Thyroid gland (tissue), 4 donors: Measurements from ENCODE around the gene IPPK. TPM values are rescaled to one million over a fixed set of nuclear protein-coding genes. Genes with fewer than 3 reads are reported as not detected.

Source experiments
- DNase-seq, 2 donors: peaks; one replicate each; pipeline ENCODE4 v3.0.0-alpha.2; 2019
- H3K27ac ChIP-seq, 3 donors: fragments of 200-600 bp; sonication (generic); 1 replicate in 2 of 3; 2 replicates in 1 of 3; pipeline ENCODE4 v1.5.1; 2016 to 2019; ENCODE audit warnings: mild to moderate bottlenecking in 1 of 3, moderate library complexity in 1 of 3
- H3K27me3 ChIP-seq: fragments of 200-600 bp; sonication (generic); one replicate; pipeline ENCODE4 v1.5.1; 2019
- H3K36me3 ChIP-seq, 2 donors: fragments of 200-600 bp; sonication (generic); one replicate each; pipeline ENCODE4 v1.5.1; 2016 to 2019
- H3K4me1 ChIP-seq, 2 donors: fragments of 200-600 bp; sonication (generic); one replicate each; pipeline ENCODE4 v1.5.1; 2017 to 2019
- H3K4me3 ChIP-seq, 3 donors: fragments of 200-600 bp; sonication (generic); replicated peaks in 1 of 3; 1 replicate in 2 of 3; 2 replicates in 1 of 3; pipeline ENCODE4 v1.5.1; 2016; ENCODE audit warnings: mild to moderate bottlenecking in 1 of 3
- H3K9me3 ChIP-seq: fragments of 200-600 bp; sonication (generic); one replicate; pipeline ENCODE4 v1.5.1; 2017
- POLR2A ChIP-seq, 2 donors: fragments of 450-650 bp; IDR thresholded peaks; one replicate each; pipeline ENCODE4 v1.6.1; 2017; ENCODE audit warnings: antibody characterized with exemption in 2 of 2, mild to moderate bottlenecking in 2 of 2, moderate library complexity in 1 of 2
- WGBS, 2 donors: methylation state at CpG; one replicate each; pipeline ENCODE4 v1.1.5; 2017; 5-methylcytosine and 5-hydroxymethylcytosine counted together
- intact Hi-C: fragments of 100-400 bp; cut with DNase I; formaldehyde crosslinking; loops from one replicate; pipeline ENCODE4 v1.15.1; 2023
- total RNA-seq, 4 donors: library from RNA; depleted of rRNA; stranded (reverse); fragments of >200 nt; gene quantifications; one replicate each; pipeline ENCODE4 v1.2.3, GENCODE V29; 2016
- TF ChIP-seq, protein P1 (sequence below), 6 experiments: fragments of 200-600 bp in 3 of 6; fragments of 450-650 bp in 3 of 6; sonication (generic) in 3 of 6; IDR thresholded peaks; one replicate each; pipeline ENCODE4 v1.5.1; 2016 to 2019; ENCODE audit warnings: antibody characterized with exemption in 6 of 6, mild to moderate bottlenecking in 2 of 6, inconsistent platforms in 1 of 6, moderate library complexity in 1 of 6

The IPPK gene
- total RNA-seq, 4 donors from 2014 or later = 6.3 to 12.2 (median 10.2) TPM

DNA sequence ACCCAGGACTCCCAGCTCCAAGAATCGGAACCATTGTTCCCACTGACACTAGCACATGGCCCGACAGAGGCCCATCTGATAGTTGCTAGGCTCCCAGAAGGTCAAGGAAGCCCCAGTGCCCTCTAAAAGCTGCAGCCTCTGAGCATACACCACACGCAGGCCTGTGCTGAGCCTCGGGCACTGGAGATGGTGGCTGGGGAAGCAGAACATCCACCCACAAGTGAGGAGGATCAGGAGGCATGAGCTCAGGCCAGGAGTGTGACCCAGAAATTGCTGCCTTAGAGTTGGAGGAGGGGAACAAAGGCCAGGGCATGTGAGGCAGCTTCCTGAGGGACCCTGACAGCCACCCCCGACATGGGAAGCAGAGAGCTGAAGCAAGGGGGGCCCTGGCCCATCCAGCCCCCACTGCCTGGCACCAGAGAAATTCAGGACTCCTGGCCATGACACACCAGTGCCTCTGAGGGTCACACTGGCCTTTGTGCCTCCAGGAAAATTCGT lies 21.4 kb downstream of the IPPK start:
- TF ChIP-seq POLR2A (IDR thresholded peaks at IDR 0.05) = no peak
- TF ChIP-seq, protein P1, sequence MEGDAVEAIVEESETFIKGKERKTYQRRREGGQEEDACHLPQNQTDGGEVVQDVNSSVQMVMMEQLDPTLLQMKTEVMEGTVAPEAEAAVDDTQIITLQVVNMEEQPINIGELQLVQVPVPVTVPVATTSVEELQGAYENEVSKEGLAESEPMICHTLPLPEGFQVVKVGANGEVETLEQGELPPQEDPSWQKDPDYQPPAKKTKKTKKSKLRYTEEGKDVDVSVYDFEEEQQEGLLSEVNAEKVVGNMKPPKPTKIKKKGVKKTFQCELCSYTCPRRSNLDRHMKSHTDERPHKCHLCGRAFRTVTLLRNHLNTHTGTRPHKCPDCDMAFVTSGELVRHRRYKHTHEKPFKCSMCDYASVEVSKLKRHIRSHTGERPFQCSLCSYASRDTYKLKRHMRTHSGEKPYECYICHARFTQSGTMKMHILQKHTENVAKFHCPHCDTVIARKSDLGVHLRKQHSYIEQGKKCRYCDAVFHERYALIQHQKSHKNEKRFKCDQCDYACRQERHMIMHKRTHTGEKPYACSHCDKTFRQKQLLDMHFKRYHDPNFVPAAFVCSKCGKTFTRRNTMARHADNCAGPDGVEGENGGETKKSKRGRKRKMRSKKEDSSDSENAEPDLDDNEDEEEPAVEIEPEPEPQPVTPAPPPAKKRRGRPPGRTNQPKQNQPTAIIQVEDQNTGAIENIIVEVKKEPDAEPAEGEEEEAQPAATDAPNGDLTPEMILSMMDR (IDR thresholded peaks at IDR 0.05) = no peak
- no peaks in the 10 kb centered on the region for H3K9me3 ChIP-seq
- no peak overlapping the region for H3K27ac ChIP-seq
- no peak overlapping the region for H3K4me3 ChIP-seq
- no peaks in the 10 kb centered on the region for H3K27me3 ChIP-seq
- 78 to 83% methylated on average over 5 of the region's 6 CpGs for WGBS, 2 donors
- intact Hi-C loops = no loop called here
- no peaks in the 10 kb centered on the region for H3K4me1 ChIP-seq
- no peak for DNase-seq
- H3K36me3 ChIP-seq = peaks cover 34 to 43% of the 10 kb centered on the region in 2 donors

DNA sequence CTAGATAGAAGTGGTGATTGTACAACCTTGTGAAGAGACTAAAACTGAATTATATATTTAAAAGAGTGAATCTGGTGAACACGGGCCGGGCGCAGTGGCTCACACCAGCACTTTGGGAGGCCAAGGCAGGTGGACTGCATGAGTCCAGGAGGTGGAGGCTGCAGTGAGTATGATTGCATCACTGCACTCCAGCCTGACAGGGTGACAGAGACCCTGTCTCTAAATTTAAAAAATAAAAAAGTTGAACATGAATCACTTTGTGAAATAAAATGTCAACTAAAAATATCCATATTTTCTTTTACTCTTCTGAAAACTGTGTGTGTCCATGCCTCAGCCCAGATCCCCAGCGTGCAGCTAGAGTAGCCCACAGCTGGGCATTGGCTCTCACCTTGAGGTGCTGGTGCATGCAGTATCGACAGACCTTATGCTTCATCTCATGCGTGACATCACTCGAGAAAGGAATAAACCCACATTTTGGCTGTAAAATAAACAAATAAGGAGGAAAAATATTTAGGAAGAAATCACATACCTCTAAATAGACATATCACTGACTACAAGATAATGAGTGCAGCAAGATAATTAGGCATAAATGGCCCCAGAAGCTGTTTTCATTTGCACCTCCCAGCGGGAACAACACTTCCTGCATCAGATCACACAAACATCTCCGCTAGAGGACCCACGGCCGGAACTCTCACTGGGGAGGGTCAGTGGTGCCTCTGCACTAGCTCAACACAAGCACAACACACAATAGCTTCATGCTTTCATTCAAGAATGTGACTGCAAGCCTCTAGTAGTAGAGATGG lies 22.1 kb downstream of the IPPK start:
- 82 to 90% methylated on average over 11 of the region's 11 CpGs for whole genome bisulfite sequencing, 2 donors
- no peak for DNase-seq
- no peaks in the 10 kb centered on the region for H3K9me3 ChIP-seq
- peaks cover 40 to 44% of the 10 kb centered on the region in 2 donors for H3K36me3 ChIP-seq
- no peak overlapping the region for H3K4me3 ChIP-seq
- no peak overlapping the region for H3K27ac ChIP-seq
- TF ChIP-seq POLR2A (IDR thresholded peaks at IDR 0.05) = no peak
- TF ChIP-seq, protein P1 (IDR thresholded peaks at IDR 0.05) = no peak
- no peaks in the 10 kb centered on the region for H3K4me1 ChIP-seq
- no peaks in the 10 kb centered on the region for H3K27me3 ChIP-seq
- intact Hi-C loops = no loop called here

DNA sequence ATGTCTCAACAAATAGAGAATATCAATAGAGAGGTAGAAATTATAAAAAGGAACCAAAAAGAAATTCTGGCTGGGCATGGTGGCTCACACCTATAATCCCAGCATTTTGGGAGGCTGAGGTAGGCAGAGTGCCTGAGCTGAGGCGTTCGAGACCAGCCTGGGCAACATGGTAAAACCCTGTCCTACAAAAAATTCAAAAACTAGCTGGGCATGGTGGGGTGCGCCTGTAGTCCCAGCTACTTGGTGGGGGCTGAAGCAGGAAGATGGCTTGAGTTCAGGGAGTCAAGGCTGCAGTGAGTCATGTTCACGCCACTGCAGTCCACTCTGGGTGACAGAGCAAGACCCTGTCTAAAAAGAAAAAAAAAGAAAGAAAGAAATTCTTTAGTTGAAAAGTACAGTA lies 24.9 kb downstream of the IPPK start:
- Histone ChIP-seq H3K9me3 (no peaks in the 10 kb centered on the region), H3K27me3 (no peaks in the 10 kb centered on the region), H3K27ac (no peak overlapping the region), H3K4me1 (no peaks in the 10 kb centered on the region), H3K4me3 (no peak overlapping the region), H3K36me3 (peaks cover 58 to 62% of the 10 kb centered on the region in 2 donors)
- 98 to 100% methylated on average over 4 of the region's 4 CpGs for WGBS, 2 donors
- DNase-seq = no peak
- intact Hi-C loops = no loop called here
- TF ChIP-seq, protein P1 (IDR thresholded peaks at IDR 0.05) = no peak
- TF ChIP-seq POLR2A (IDR thresholded peaks at IDR 0.05) = no peak

DNA sequence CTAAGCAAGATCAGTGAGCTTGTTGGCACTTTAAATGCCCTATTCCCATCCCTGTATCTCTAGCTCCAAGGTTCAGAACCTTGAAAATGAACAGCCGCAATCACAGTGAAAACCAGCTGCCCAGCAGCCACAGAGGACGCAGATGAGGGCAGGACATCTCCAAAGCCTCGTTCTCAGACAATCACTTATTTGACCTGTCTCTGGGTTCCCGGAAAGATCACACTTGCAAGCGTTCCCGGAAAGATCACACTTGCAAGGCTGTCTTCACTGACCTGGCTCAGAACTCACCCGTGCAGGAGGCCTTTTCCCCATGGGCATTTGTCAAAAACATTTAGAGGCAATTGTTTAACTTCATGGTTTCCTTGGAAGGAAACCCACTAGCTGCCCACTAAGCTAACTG lies 25.7 kb downstream of the IPPK start:
- peaks cover 57 to 63% of the 10 kb centered on the region in 2 donors for H3K36me3 ChIP-seq

More for the DNA sequence above, 25.7 kb downstream of the IPPK start:
- Histone ChIP-seq H3K9me3 (no peaks in the 10 kb centered on the region), H3K27me3 (no peaks in the 10 kb centered on the region), H3K4me1 (no peaks in the 10 kb centered on the region), H3K4me3 (no peak overlapping the region), H3K27ac (no peak overlapping the region)
- intact Hi-C loops = no loop called here
- DNase-seq = no peak
- WGBS, 2 donors = 89 to 92% methylated on average over 7 of the region's 7 CpGs
- TF ChIP-seq, protein P1 (IDR thresholded peaks at IDR 0.05) = no peak
- no peak for TF ChIP-seq POLR2A (IDR thresholded peaks at IDR 0.05)
